Transverse colon (tissue), 4 donors: Measurements from ENCODE around the gene EPHA2.

Experiments
- CTCF ChIP-seq, 5 experiments: fragments of 200-600 bp in 3 of 5; fragments of 450-650 bp in 2 of 5; sonication (generic) in 3 of 5; IDR thresholded peaks; 1 replicate in 2 of 5; 2 replicates in 3 of 5; pipeline ENCODE4 v1.5.1; 2016 to 2017; ENCODE audit warnings: antibody characterized with exemption in 5 of 5, inconsistent platforms in 3 of 5, mild to moderate bottlenecking in 2 of 5, moderate library complexity in 1 of 5
- EP300 ChIP-seq: sonication (generic); formaldehyde crosslinking; IDR thresholded peaks from one replicate; pipeline ENCODE4 v1.6.1; 2017; ENCODE audit warnings: antibody characterized with exemption, low read depth
- POLR2A ChIP-seq: fragments of 450-650 bp; IDR thresholded peaks from one replicate; pipeline ENCODE4 v1.6.1; 2016; ENCODE audit warnings: antibody characterized with exemption, mild to moderate bottlenecking, moderate library complexity
- POLR2AphosphoS5 ChIP-seq, 3 donors: sonication (generic); formaldehyde crosslinking; IDR thresholded peaks; one replicate each; pipeline ENCODE4 v1.6.1; 2016; ENCODE audit warnings: antibody characterized with exemption in 3 of 3

GRCh38 chr1:16125088-16125470, 30.8 kb downstream of the EPHA2 start:
- TF ChIP-seq POLR2A: no peak
- TF ChIP-seq POLR2AphosphoS5 (IDR thresholded peaks at IDR 0.05): no peak
- no peak for TF ChIP-seq EP300
- no peak for TF ChIP-seq CTCF (IDR thresholded peaks at IDR 0.05)
